NCI-H1694 treated with DMSO at 0.1 percent for 48 hours (cell line): Measurements from ENCODE around the gene PDP2.
"Not testable (repeated sequence)": the region's sequence is repeated elsewhere in the genome, so short reads cannot be mapped to it uniquely, and the experiment has no call there.

ENCODE experiments used
- DNase-seq: peaks from one replicate; lab custom pipeline; 2025; lab: John Stamatoyannopoulos, UW

Gene PDP2

DNA sequence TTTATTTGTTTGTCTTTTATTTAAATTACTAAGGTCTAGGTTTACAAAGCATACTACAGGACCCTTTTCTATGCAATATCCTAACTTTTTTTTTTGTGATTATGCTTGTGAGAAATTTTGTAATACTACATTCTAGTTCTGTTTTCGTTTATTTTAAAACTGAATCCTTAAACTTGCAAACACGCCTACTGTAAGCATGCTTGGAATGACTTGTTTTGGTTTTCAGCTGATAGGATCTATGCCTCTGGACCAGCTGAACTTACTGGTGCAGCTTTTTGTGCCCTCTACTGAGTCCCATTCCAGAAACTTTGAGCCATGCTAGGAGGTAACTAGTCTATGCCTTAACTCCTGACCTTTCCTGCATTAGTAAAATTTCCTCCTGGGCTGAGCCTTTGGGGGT lies 6.0 kb downstream of the PDP2 start:
- no peak for DNase-seq

DNA sequence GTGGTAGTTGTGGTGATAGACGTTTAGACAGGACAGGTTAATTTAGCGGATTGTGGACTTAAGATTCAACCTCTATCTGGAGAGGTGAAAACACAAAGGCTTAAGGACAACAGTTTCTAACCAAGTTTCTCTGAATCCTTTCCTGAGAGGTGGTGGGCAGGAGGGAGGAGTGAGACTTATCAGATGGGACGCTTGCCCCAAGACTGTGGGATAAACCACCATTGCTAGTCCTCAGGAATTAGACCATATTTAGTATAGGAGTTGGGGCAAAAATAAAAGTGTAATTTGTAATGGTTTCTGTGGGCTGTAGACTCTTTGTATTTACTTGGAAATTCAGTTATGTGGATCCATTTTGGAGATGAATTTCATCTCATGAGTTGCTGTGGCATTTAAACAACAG lies 6.6 kb downstream of the PDP2 start:
- DNase-seq: no peak

DNA sequence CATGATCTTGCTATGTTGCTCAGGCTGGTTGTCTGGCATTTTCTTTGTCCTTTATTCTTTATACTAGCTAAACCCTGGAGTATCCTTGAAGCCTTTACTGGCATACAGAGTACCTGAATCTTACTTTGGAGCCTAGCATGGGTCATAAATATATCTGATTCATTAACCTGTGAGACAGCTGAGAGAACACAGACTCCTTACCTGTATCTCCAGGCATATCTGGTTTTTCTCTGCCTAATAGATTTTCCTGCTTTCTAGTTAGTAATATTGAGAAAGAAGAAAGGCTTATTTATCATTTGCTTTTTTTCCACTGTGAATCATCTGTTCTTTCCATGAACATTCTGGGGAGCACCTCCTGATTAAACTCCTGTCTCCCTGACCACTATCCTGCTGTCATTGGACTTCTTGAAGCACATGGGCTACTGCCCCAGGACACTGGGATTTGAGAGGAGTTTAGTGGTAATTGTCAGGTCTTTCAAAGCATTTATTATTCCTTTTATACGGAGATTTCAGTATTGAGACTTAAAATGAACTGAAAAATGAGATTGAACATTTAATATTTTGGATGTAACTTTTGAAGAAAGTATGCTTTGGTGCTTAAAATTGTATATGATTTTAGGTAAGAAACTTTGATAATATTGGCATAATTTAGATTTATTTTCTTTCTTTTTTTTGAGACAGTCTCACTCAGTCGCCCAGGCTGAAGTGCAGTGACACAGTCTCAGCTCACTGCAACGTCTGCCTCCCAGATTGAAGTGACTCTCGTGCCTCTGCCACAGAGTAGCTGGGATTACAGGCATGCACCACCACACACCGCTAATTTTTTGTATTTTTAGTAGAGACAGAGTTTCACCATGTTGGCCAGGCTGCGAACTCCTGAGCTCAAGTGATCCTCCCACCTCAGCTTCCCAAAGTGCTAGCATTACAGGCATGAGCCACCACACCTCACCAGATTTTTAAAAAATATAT lies 8.6 kb downstream of the PDP2 start:
- DNase-seq: no peak

DNA sequence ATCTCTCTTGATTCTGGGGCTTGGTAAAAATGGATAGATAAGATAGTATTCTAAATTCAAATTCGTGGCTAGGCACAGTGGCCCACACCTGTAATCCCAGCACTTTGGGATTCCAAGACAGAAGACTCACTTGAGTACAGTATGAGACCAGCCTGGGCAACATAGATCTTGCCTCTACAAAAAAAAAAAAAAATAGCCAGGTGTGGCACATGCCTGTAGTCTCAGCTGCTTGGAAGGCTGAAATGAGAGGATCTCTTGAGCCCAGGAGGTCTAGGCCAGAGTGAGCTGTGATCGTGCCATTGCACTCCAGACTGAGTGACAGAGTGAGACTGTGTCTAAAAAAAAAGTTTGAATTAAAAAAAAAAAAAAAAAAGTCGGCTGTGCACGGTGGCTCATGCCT lies 9.3 kb downstream of the PDP2 start:
- DNase-seq: no peak

DNA sequence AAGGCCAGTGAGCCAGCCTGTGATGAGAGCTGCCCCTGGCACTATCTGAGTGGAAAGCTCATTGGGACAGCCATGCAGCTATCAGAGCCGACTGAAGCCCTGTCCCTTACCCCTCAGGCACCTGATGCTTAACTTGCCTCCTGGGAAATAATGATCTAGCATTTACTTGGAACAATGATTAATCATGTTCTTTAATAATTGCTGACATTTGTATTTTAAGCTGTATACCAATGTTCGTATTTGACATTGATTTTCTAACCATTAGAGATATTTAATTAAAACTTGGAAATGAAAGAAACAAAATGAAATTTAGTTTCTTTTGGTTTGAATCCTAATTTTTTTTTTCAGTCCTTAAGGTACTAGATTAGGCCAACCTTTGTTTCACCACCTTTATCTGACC lies 10.5 kb downstream of the PDP2 start:
- no peak for DNase-seq

DNA sequence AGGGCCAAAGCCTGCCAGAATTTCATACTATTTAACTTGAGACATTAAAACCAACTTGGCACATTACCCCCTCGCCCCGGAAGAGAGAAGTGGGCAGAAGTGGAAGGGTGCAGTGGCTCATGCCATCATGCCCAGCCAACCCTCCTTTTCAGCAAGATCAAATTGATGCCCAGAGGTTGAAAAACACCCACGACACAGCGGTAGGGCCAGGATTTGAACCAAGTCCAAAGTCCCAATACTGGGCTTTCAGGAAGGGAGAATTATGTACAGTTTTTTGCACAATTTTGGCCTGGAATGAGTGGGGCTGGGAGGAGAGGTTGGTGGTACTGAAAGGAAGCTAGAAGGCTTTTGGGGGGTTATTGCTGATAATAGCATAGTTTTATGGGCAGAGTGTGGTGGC lies 11.0 kb downstream of the PDP2 start:
- no peak for DNase-seq

DNA sequence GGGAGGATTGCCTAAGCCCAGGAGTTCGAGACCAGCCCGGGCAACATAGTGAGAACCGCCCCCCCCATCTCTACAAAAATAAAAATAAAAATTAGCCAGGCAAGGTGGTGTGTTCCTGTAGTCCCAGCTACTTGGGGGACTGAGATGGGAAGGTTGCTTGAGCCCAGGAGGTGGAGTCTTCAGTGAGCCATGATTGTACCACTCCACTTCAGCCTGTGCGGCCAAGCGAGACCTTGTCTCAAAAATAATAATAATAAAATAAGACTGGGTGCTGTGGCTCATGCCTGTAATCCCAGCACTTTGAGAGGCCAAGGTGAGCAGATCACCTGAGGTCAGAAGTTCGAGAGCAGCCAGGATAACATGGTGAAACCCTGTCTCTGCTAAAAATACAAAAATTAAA lies 11.5 kb downstream of the PDP2 start:
- DNase-seq: no peak

DNA sequence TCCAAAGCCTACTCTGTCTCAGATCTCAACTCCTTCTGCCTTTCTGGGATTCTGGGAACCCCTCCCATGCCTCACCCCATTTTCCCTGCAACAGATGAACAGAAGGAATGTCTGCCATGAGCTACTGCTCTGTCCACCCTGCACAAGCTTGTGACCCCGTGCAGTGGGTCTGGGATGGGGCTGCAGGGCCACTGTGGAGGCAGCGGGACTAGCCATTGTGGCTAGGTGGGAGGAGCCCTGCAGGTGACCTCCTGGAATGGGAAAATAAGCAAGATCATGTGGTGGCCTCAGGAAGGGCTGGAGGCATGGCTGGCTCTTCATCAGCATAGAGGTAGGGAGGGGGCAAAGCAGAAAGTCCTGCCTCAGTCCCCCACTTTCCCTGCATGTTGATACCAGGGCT lies 13.7 kb downstream of the PDP2 start:
- DNase-seq: no peak

DNA sequence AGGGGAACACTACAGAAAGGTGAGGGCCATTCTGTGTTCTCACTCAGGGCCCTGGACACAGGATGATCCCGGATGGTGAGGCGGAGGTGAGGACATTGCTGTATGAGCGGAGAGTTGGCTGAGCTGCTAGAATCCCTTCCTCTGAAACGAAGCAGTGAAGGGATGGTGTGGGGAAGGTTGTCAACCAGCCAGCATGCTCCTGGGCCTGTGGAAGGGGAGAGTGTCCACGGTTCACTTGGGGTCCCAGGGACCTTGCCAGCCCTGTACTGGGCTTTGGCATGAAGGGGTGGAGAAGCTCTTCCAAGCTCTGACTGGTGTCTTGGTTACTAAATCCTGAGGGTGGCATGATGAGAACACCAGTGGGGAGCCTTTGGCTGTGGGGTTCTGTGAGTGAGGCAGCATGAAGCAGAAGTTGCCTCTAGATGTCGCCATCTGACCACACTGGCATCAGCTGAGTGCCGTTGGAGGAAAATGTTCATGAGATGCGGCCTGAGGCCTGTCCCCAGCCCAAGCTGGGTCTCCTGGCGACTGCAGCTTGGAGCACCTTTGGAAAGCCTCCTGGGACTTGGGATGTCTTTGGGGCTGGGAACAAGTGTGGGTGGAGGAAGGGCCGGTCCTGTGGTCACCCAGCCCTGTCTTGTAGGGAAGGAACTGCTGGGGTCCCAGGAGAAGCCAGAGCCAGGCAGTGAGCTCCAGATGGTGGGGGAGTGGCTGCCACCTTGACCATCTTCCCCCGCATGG lies 14.8 kb downstream of the PDP2 start:
- DNase-seq: peak; percentile 65

DNA sequence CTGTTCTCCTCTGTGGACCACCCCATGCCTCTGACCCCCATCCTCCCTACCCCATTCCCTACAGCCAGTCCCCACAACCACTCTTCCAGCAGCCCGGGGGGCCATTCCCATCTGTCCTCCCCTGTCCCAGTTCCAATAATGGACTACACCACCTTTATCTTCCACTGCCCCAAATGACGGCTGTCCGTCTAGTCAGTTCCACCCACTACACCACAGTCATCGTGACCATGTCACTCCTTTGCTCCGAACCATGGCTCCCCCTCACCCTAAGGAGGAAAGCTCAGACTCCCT lies 15.3 kb downstream of the PDP2 start:
- DNase-seq: no peak

DNA sequence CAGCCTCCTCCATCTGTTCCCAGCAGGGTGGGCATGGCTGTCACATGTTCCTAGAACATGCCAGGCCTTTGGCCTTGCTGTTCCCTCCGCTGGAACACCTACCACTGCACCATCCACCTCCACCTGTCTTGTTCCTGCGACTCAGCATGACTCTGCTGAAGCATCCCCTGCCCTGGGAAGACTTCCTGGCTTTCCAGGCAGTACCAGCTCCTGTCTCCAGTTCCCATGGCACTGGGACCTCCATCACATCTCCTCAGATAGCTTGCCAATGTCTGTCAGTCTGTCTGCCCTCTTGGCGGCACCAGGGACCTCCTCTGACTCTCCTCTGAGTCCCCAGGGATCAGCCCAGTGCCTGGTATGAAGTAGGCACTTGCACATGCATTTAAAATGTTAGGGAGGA lies 15.7 kb downstream of the PDP2 start:
- no peak for DNase-seq

DNA sequence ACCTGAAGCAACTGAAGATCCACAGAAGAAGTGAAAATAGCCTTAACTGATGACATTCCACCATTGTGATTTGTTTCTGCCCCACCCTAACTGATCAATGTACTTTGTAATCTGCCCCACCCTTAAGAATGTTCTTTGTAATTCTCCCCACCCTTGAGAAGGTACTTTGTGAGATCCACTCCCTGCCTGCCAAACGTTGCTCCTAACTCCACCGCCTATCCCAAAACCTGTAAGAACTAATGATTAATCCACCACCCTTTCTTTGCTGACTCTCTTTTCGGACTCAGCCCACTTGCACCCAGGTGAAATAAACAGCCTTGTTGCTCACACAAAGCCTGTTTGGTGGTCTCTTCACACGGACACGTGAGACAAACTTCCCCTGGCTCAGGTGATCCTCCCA lies 16.4 kb downstream of the PDP2 start:
- not testable (repeated sequence) for DNase-seq

DNA sequence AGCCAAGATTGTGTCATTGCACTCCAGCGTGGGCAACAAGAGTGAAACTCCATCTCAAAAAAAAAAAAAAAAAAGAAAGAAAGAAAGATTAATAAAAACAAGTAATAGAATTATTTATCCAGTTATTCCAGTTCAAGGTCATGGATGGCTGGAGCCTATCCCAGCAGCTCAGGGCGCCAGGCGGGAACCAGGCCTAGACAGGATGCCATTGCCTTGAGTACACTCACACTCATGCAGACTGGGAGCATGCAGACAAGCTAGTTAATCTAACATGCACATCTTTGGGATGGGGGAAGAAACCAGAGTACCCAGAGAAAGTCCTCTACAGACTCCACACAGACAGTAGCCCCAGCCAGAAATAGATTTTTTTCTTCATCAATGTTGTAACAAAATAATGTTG lies 17.9 kb downstream of the PDP2 start:
- DNase-seq: no peak

DNA sequence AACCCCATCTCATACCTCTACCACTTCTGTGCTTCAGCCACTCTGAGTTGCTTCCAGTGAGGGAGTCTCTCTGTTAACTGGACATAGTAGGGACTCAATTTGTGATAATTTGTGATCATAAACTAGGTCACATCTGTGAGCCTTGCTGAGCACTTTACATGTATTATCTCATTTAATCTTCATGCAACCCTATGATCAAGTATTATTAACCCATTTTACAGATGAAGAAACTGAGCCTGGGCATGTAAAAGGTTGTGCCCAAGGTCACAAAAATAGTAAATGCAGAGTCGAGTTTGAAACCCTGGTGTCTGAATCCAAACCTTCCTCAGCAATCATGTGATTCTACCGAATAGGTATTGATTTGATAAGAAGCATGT lies 18.6 kb downstream of the PDP2 start:
- no peak for DNase-seq

DNA sequence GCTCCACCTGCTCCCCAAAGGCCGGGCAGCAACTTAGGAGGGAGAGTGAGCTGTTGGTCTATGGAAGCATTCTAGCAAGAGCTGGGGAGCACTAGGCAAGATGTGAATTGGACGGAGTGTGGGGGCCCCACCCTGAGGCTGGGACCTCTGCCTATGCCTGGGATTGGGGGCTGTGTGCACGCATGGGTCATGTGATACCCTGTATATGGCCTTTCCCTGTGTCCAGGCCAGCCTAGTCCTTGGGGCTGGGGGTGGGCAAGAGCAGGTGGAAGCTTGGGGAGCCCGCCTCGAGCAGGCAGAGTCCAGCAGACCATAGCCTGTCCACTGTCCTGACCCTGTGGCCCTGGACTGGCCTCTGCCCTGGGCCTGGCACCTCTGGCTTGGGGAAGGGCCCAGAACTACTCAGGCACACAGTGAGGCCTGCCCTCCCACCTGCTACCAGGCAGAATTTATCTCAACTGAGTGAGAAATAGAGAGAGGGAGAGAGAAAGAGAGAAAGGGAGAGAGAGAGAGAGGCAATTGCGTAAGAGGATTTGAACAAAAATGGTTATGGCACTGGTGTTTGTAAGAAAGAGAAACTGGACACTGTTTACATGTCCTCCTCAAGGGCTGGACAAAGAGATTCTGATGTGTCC lies 19.1 kb downstream of the PDP2 start:
- no peak for DNase-seq

DNA sequence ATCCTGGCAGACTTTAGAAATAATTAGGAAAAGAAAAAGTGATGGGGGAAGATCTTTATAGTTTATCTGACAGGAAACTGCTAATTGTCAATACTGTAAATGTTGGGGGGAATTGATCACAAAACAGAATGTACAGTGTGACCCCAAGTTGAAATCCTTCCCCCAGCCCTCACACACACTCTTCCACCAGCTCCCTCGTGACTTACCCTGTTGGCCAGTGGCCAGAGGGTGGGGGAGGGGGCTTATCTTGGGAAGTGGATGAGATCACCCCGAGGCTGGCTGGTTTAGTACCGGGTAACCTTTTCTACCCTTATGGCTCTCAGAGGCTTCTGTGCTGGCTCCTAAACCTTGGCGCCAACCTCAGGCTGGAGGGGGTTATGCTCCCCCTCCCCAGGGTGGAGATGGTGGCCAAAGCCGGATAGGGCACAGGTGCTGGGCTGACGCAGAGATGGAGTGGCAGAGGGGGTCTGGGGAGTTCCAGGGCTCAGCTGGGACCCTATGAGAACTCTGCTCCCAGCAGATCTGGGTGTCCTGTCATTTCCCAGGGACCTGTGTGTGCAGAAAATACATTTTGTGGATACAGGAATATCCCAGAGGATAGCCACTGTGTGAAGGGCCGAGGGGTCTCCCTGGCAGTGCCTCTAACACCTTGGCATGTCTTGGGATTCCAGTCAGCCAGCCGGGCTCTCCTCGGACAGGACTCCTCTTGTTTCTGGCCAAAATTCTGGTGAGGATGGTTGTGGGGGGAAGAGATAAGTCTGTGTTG lies 19.8 kb downstream of the PDP2 start:
- DNase-seq: no peak

DNA sequence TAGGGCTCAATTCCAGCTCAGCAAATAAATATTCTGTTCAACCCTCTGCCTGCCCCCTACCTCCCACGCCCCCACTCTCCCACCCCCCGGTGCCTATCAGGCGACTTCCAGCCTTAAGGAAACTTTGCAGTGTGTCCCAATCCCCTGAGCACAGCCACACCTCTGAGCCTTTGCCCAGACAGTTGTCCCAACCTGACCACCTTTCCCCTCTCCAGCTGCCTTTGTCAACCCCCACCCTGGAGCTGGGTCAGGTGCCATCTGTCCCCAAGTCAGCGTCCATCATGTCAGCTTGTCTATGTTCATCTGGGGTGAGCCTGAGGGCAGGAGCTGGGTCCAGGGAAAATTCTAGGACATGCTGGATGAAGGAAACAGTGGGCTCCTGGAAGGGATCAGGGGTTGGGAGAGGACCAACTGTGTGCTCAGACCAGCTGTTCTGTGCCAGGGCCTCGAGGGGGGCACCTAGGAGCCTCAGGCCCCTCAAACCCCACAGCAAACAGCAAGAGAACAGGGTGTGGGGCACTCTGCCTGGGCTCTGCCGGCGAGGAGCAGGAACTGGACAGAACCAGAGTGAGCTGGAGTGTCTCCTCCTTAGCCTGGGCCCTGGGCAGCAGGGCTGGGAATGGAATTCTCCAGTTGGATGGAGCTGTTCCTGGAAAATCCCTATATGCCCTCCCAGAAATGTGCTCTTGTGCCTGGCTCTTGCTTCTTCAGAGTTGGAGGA lies 20.6 kb downstream of the PDP2 start:
- DNase-seq: no peak

DNA sequence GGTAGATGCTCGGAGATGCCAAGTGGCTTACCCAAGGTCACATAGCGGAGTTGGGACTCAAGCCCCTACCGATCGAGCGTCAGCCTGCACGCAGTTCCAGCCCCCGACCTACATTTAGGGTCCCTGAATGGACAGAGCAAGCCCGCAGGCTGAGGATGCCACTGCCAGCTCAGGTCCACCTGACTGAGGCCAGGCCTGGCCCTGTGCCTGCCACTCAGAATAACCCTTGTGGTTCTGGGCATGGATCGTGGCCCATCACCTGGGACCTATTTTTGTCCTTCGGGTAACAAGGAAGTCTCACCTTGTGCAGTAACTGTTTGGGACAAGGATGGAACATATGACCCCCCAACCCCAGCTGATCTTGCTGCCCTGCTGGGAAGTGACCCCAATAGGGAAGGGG lies 21.3 kb downstream of the PDP2 start:
- DNase-seq: no peak

DNA sequence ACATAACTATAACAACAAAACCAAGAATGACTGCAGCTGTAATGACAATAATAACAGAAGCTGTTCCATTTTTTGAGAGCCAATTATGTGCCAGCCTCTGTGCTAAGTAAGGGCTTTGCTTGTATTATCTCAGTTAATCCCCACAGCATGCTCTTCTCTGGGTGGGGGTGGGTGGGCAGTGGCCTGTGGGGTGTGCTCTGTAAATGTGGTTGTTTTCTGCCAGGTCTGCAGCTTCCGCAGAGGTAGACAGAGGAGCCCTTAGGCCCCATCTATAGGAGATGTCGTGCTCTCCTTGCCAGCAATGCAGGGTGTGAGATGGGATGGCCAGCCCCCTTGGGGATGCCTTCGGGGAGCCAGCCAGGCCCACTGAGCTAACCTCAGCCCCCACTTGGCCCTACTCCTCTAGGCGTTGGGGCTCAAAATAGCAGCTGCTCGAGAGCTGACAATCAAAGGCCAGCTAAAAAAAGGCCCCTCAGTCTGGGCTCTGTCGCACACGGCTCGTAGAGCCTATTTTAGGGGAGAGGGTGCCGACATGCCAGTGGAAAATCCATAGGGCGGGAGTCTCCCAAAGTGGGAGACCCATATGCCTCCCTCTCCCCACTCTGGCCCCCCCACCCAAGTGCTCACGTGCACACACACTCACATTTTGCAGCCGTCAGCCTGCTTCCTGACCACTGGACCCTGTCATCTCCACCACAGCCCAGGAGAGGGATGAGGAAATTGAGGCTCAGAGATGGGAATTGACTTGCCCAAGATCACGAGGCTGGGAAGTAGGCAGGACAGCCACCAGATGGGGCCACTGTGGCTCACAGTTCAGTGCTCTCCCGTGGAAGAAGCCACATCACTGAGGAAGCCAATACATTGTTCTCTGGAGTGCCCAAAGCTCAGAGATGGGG lies 22.6 kb downstream of the PDP2 start:
- no peak for DNase-seq

DNA sequence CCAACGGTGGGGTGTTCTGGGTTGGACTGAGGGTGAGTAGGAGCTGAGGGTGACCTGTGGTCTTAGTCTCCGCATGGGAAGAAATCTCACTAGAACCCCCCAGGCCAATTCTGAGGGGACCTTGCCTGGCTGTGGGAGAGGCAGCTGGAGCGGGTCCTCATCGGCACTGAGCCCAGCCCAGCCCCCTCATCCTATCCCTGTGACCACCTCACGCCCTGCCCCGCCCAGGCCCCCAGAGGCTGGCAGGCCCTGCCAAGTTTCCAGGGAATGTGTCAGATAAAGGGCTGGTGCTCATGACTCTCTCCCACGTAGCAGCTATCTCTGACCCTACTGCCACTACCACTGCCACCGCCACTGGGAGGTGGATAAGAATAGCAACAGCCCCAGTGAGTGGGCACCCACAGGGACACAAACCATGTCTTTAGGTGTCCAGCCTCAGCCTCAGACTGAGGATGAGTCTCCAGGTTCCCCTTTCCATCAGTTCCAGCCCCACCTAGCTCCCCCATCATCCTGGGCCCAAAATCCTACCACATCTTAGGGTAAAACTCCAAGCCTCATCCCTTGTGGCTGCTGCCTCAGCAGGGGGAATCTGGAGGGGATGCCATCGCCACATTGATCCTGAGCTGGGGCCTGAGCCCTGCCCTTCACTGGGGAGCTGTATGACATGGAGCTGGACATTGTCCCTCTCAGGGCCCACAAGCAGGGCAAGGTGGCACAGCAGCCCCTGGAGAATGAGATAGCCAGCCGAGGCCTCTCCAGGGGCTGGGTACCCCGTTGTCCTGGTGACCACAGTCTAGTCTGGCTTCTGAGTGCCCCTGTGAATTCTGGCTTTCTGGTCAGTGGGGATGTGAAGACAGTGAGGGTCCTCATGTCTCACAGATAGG lies 23.5 kb downstream of the PDP2 start:
- DNase-seq: no peak
